Measurements from ENCODE around the gene VIT.

DNA sequence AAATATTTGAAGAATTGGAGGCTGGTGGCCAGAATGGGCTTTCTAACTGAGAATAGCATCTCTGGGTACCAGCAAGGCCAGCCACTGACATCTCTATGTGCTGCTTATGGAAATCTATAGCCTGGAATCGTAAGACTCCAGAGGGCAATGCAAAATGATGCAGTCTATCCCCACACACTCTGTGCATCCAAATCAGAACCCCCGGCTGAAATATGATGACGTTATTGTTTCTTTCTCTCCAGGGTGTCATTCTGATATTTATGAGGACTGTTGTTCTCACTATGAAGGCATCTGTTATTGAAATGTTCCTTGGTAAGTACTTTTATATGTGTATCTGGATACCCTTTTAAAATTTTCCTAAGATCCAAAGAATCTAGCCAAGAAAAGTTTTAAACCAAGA, 19.6 kb downstream of the VIT start:
- TF ChIP-seq CTCF (IDR thresholded peaks at IDR 0.05; ENCODE audit: low read length) (no peak), EZH2 (optimal IDR thresholded peaks at IDR 0.05; ENCODE audit: low read depth, low read length) (no peak)
